Mesenchymal stem cell (in vitro differentiated cells and primary cell): ENCODE measurements around the gene IL9R.

Source experiments
- DNase-seq: peaks from one replicate; pipeline ENCODE4 v3.0.0-alpha.2; 2013
- H2AFZ ChIP-seq: one replicate; pipeline ENCODE4 v1.6.1; 2013; ENCODE audit warnings: low read depth, mild to moderate bottlenecking, control low read depth, inconsistent platforms, low read length, moderate library complexity
- H2AK5ac ChIP-seq: 2 replicates; pipeline ENCODE4 v1.6.1; 2013; ENCODE audit warnings: low read length, moderate library complexity, mild to moderate bottlenecking, inconsistent platforms; ENCODE audit not compliant: severe bottlenecking
- H2BK120ac ChIP-seq: one replicate; pipeline ENCODE4 v1.6.1; 2013; ENCODE audit warnings: low read depth, mild to moderate bottlenecking, inconsistent platforms, low read length, moderate library complexity
- H2BK12ac ChIP-seq, 2 experiments: one replicate each; pipeline ENCODE4 v1.6.1; 2013; ENCODE audit warnings: inconsistent platforms in 2 of 2, low read length in 2 of 2, mild to moderate bottlenecking in 2 of 2, moderate library complexity in 2 of 2, control low read depth in 1 of 2
- H2BK15ac ChIP-seq: one replicate; pipeline ENCODE4 v1.6.1; 2013; ENCODE audit warnings: mild to moderate bottlenecking, low read depth, inconsistent platforms; ENCODE audit not compliant: poor library complexity, severe bottlenecking
- H2BK5ac ChIP-seq: 2 replicates; pipeline ENCODE4 v1.6.1; 2013; ENCODE audit warnings: low read depth, mild to moderate bottlenecking, low read length, control low read depth, inconsistent platforms; ENCODE audit not compliant: poor library complexity, severe bottlenecking
- H3K14ac ChIP-seq, 2 experiments: one replicate each; pipeline ENCODE4 v1.6.1; 2013; ENCODE audit warnings: inconsistent platforms in 2 of 2, low read length in 2 of 2, control low read depth in 1 of 2, mild to moderate bottlenecking in 1 of 2, moderate library complexity in 1 of 2
- H3K18ac ChIP-seq, 2 experiments: one replicate each; pipeline ENCODE4 v1.6.1; 2013; ENCODE audit warnings: inconsistent platforms in 2 of 2, low read length in 2 of 2, control low read depth in 1 of 2, low read depth in 1 of 2, mild to moderate bottlenecking in 1 of 2
- H3K23ac ChIP-seq, 2 experiments: one replicate each; pipeline ENCODE4 v1.6.1; 2013; ENCODE audit warnings: inconsistent platforms in 2 of 2, low read length in 2 of 2, mild to moderate bottlenecking in 2 of 2, moderate library complexity in 2 of 2, control low read depth in 1 of 2
- H3K27ac ChIP-seq: 2 replicates; pipeline ENCODE4 v1.5.1; 2013; ENCODE audit warnings: mild to moderate bottlenecking, moderate library complexity, low read length, control low read depth, inconsistent platforms; ENCODE audit not compliant: poor library complexity, severe bottlenecking
- H3K27me3 ChIP-seq, 2 experiments: 2 replicates each; pipeline versions ENCODE4 v1.6.1 to v1.7.0; 2013; ENCODE audit warnings: low read length in 2 of 2, mild to moderate bottlenecking in 2 of 2, moderate library complexity in 2 of 2, control low read depth in 1 of 2, inconsistent platforms in 1 of 2; ENCODE audit not compliant: control insufficient read depth in 1 of 2, insufficient read depth in 1 of 2
- H3K36me3 ChIP-seq, 2 experiments: 2 replicates each; pipeline versions ENCODE4 v1.6.1 to v1.7.0; 2013; ENCODE audit warnings: low read length in 2 of 2, control low read depth in 1 of 2, inconsistent platforms in 1 of 2, low read depth in 1 of 2, mild to moderate bottlenecking in 1 of 2; ENCODE audit not compliant: insufficient read depth in 2 of 2, control insufficient read depth in 1 of 2
- H3K4ac ChIP-seq, 2 experiments: one replicate each; pipeline ENCODE4 v1.6.1; 2013; ENCODE audit warnings: inconsistent platforms in 2 of 2, low read length in 2 of 2, mild to moderate bottlenecking in 2 of 2, moderate library complexity in 2 of 2, control low read depth in 1 of 2, low read depth in 1 of 2
- H3K4me1 ChIP-seq: 2 replicates; pipeline ENCODE4 v1.6.1; 2013; ENCODE audit warnings: low read depth, low read length, control low read depth; ENCODE audit not compliant: control insufficient read depth, insufficient read depth
- H3K4me2 ChIP-seq: 2 replicates; pipeline ENCODE4 v1.6.1; 2013; ENCODE audit warnings: low read length, mild to moderate bottlenecking, inconsistent platforms; ENCODE audit not compliant: poor library complexity, severe bottlenecking
- H3K4me3 ChIP-seq, 2 experiments: 2 replicates each; pipeline versions ENCODE4 v1.5.1 to v1.7.0; 2013; ENCODE audit warnings: low read length in 2 of 2, mild to moderate bottlenecking in 2 of 2, control low read depth in 1 of 2, low read depth in 1 of 2; ENCODE audit not compliant: insufficient read depth in 1 of 2
- H3K79me1 ChIP-seq: replicated peaks from 2 replicates; pipeline ENCODE4 v1.6.1; 2013; ENCODE audit warnings: mild to moderate bottlenecking, control low read depth, low read length, inconsistent platforms; ENCODE audit not compliant: poor library complexity, severe bottlenecking
- H3K9ac ChIP-seq: 2 replicates; pipeline ENCODE4 v1.7.0; 2013; ENCODE audit warnings: mild to moderate bottlenecking, low read length, moderate library complexity
- H3K9me3 ChIP-seq: 2 replicates; pipeline ENCODE4 v1.7.0; 2013; ENCODE audit warnings: mild to moderate bottlenecking, low read length; ENCODE audit not compliant: control insufficient read depth
- H4K8ac ChIP-seq: one replicate; pipeline ENCODE4 v1.6.1; 2013; ENCODE audit warnings: inconsistent platforms, mild to moderate bottlenecking, low read length, moderate library complexity
- H4K91ac ChIP-seq: one replicate; pipeline ENCODE4 v1.6.1; 2013; ENCODE audit warnings: mild to moderate bottlenecking, low read length, inconsistent platforms
- WGBS: methylation state at CpG from one replicate; pipeline ENCODE4 v1.1.7; 2013; ENCODE audit warnings: mixed read lengths; 5-methylcytosine and 5-hydroxymethylcytosine counted together

IL9R gene

DNA sequence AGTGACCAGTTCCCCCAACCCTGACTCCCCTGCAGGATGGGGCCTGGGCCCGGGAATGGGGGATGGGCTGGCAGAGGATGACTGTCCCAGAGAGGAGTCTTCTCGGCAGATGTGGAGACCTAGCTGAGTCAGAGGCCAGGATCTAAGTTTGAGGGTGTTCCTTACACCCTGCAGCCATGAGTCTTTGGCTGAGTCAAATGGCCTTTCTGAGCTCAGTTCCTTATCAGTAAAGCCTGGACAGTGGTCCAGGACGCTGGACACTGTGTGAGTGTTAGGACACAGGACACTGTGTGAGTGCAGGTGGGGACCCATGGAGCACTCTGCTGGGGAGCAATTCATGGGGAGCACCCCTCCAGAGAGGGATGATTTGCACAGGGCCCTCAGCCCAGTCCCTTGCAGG is 5.0 kb downstream of the IL9R start:
- Histone ChIP-seq H3K4me1 (no peaks in the 10 kb centered on the region), H3K27ac (no peak overlapping the region), H3K9me3 (no peaks in the 10 kb centered on the region), H3K4ac (no peak overlapping the region), H2BK15ac (no peak overlapping the region), H3K27me3 (no peaks in the 10 kb centered on the region), H4K91ac (no peak overlapping the region), H4K8ac (no peak overlapping the region), H2BK12ac (no peak overlapping the region), H3K18ac (no peak overlapping the region), H3K14ac (no peak overlapping the region), H3K79me1 (no peaks in the 10 kb centered on the region), H3K4me2 (no peak overlapping the region), H2BK5ac (no peak overlapping the region), H2AFZ (no peak overlapping the region), H3K4me3 (no peak overlapping the region), H2AK5ac (no peak overlapping the region), H3K23ac (no peak overlapping the region), H3K36me3 (no peaks in the 10 kb centered on the region), H3K9ac (no peak overlapping the region), H2BK120ac (no peak overlapping the region)
- 77% methylated on average over 3 of the region's 3 CpGs for WGBS
- no peak for DNase-seq

DNA sequence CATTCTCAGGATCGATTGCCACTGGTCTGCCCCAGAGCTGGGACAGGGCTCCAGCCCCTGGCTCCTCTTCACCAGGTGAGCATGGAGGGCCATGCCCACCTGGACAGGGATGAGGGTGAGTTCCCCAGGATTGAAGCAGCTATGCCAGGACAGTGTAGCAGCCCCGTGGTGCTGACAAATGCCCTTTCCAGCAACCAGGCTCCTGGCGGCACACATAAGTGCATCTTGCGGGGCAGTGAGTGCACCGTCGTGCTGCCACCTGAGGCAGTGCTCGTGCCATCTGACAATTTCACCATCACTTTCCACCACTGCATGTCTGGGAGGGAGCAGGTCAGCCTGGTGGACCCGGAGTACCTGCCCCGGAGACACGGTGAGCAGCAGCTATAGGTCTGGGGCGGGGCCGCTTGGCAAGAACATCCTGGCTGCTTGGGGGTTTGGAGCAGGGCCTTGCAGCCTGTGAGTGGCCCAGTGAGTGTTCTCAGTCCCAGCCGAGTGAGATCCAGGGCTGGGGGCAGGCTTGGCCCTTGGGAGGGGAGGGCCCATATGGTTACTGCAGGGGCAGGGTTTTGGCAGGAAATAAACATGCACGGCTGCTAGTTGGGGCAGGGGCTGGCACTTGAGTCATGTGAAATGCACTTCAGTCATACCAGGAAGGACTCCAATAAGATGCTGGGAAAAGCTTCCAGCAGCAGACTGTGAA is 6.1 kb downstream of the IL9R start:
- no peak overlapping the region for H2AK5ac ChIP-seq
- no peak overlapping the region for H2BK5ac ChIP-seq
- no peak overlapping the region for H2BK120ac ChIP-seq
- 84% methylated on average over 14 of the region's 14 CpGs for WGBS
- H2AFZ ChIP-seq: no peak overlapping the region
- H2BK15ac ChIP-seq: no peak overlapping the region
- no peak overlapping the region for H2BK12ac ChIP-seq
- H3K27ac ChIP-seq: no peak overlapping the region
- no peak overlapping the region for H3K18ac ChIP-seq
- H3K4ac ChIP-seq: no peak overlapping the region
- no peak overlapping the region for H3K14ac ChIP-seq
- DNase-seq: no peak
- H3K27me3 ChIP-seq: no peaks in the 10 kb centered on the region
- no peak overlapping the region for H4K91ac ChIP-seq
- no peak overlapping the region for H3K4me3 ChIP-seq
- no peaks in the 10 kb centered on the region for H3K9me3 ChIP-seq
- no peaks in the 10 kb centered on the region for H3K79me1 ChIP-seq
- no peaks in the 10 kb centered on the region for H3K4me1 ChIP-seq
- no peak overlapping the region for H3K4me2 ChIP-seq
- no peak overlapping the region for H3K23ac ChIP-seq
- H3K9ac ChIP-seq: no peak overlapping the region
- H3K36me3 ChIP-seq: no peaks in the 10 kb centered on the region
- no peak overlapping the region for H4K8ac ChIP-seq

DNA sequence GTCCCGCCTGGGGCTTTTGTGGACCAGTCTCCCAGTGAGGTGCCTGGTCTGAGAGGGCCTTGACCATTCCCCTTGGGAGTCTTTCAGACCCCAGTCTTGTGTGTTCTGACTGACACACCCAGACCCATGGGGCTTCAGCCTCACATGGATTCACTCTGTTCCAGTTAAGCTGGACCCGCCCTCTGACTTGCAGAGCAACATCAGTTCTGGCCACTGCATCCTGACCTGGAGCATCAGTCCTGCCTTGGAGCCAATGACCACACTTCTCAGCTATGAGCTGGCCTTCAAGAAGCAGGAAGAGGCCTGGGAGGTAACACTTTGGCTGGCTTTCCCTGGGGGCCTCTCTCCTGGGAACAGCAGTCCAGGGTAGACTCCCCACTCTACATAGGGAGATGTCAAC is 6.8 kb downstream of the IL9R start:
- Histone ChIP-seq H2BK120ac (no peak overlapping the region), H3K36me3 (no peaks in the 10 kb centered on the region), H3K14ac (no peak overlapping the region), H3K27ac (no peak overlapping the region), H4K91ac (no peak overlapping the region), H3K79me1 (no peaks in the 10 kb centered on the region), H3K27me3 (no peaks in the 10 kb centered on the region), H3K4ac (no peak overlapping the region), H3K9ac (no peak overlapping the region), H3K4me2 (no peak overlapping the region), H3K23ac (no peak overlapping the region), H2BK15ac (no peak overlapping the region), H3K18ac (no peak overlapping the region), H2AK5ac (no peak overlapping the region), H2BK5ac (no peak overlapping the region), H2BK12ac (no peak overlapping the region), H3K4me3 (no peak overlapping the region), H3K9me3 (no peaks in the 10 kb centered on the region), H2AFZ (no peak overlapping the region), H4K8ac (no peak overlapping the region), H3K4me1 (no peaks in the 10 kb centered on the region)
- no peak for DNase-seq
- 58% methylated on average over 2 of the region's 2 CpGs for WGBS

DNA sequence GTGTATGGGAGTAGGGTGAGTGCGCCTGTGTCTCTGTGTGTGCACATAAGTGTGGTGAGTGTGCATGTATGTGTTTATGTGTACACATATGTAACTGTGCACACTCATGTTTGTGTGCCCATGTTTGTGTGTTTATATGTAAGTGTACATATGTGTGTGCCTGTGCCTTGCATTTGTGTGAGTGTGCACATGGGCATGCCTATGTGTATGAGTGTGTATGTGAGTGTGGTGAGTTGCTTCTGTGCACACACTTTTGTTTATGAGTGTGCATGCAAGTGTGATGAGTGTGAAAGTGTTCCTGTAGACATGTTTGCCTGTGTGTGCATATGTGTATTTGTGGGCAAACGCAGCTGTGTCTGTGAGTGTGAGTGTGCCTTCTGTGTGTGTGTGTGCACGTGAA is 7.2 kb downstream of the IL9R start:
- H2AK5ac ChIP-seq: no peak overlapping the region
- H2BK15ac ChIP-seq: no peak overlapping the region
- no peaks in the 10 kb centered on the region for H3K4me1 ChIP-seq
- H3K4me2 ChIP-seq: no peak overlapping the region
- H2BK12ac ChIP-seq: no peak overlapping the region
- no peaks in the 10 kb centered on the region for H3K27me3 ChIP-seq
- no peak overlapping the region for H3K4ac ChIP-seq
- H2BK5ac ChIP-seq: no peak overlapping the region
- no peak overlapping the region for H3K18ac ChIP-seq
- H3K9ac ChIP-seq: no peak overlapping the region
- H2BK120ac ChIP-seq: no peak overlapping the region
- no peak overlapping the region for H2AFZ ChIP-seq
- H3K27ac ChIP-seq: no peak overlapping the region
- H3K4me3 ChIP-seq: no peak overlapping the region
- no peaks in the 10 kb centered on the region for H3K79me1 ChIP-seq
- DNase-seq: no peak
- H3K23ac ChIP-seq: no peak overlapping the region
- H3K14ac ChIP-seq: no peak overlapping the region
- WGBS: 86% methylated on average over 3 of the region's 3 CpGs
- H3K36me3 ChIP-seq: no peaks in the 10 kb centered on the region
- no peaks in the 10 kb centered on the region for H3K9me3 ChIP-seq
- no peak overlapping the region for H4K91ac ChIP-seq
- H4K8ac ChIP-seq: no peak overlapping the region
